CD4-positive, alpha-beta T cell treated with Interleukin-12 subunit alpha and Interleukin-12 subunit beta, for 1 hour (primary cell): ENCODE measurements around the gene ITPK1.

Source experiments
- DNase-seq: peaks from one replicate; pipeline ENCODE4 v3.0.0-alpha.2; 2020

ITPK1 gene

GRCh38 chr14:93057586-93058280 is 58.0 kb downstream of the ITPK1 start:
- DNase-seq: no peak

GRCh38 chr14:93056840-93057585 is 58.7 kb downstream of the ITPK1 start:
- no peak for DNase-seq

- DNase-seq: peak; percentile 33
These were observed 59.4 kb downstream of the ITPK1 start for GRCh38 chr14:93056166-93056839.

- DNase-seq: no peak
These were observed 60.0 kb downstream of the ITPK1 start for GRCh38 chr14:93055651-93056115.

GRCh38 chr14:93054876-93055275 is 60.8 kb downstream of the ITPK1 start:
- no peak for DNase-seq

GRCh38 chr14:93054006-93054405 is 61.7 kb downstream of the ITPK1 start:
- DNase-seq: no peak

GRCh38 chr14:93051600-93052546 is 63.9 kb downstream of the ITPK1 start:
- DNase-seq: no peak

GRCh38 chr14:93050761-93051160 is 65.0 kb downstream of the ITPK1 start:
- DNase-seq: no peak

GRCh38 chr14:93049867-93050331 is 65.8 kb downstream of the ITPK1 start:
- DNase-seq: no peak

- no peak for DNase-seq
These were observed 66.4 kb downstream of the ITPK1 start for GRCh38 chr14:93049315-93049714.

GRCh38 chr14:93048843-93049242 is 66.9 kb downstream of the ITPK1 start:
- DNase-seq: no peak

GRCh38 chr14:93047661-93048060 is 68.1 kb downstream of the ITPK1 start:
- DNase-seq: no peak

- no peak for DNase-seq
These were observed 68.6 kb downstream of the ITPK1 start for GRCh38 chr14:93047157-93047556.

GRCh38 chr14:93046705-93047050 is 69.0 kb downstream of the ITPK1 start:
- DNase-seq: no peak

- DNase-seq: no peak
These were observed 69.6 kb downstream of the ITPK1 start for GRCh38 chr14:93045965-93046704.

GRCh38 chr14:93045211-93045674 is 70.5 kb downstream of the ITPK1 start:
- no peak for DNase-seq

- DNase-seq: no peak
These were observed 71.2 kb downstream of the ITPK1 start for GRCh38 chr14:93044556-93044955.

GRCh38 chr14:93044121-93044520 is 71.6 kb downstream of the ITPK1 start:
- DNase-seq: no peak

- DNase-seq: no peak
These were observed 72.5 kb downstream of the ITPK1 start for GRCh38 chr14:93042968-93043940.

- no peak for DNase-seq
These were observed 73.9 kb downstream of the ITPK1 start for GRCh38 chr14:93041830-93042229.

- no peak for DNase-seq
These were observed 74.7 kb downstream of the ITPK1 start for GRCh38 chr14:93040982-93041381.
